HepG2 (cell line): ENCODE data around the gene AMIGO3. TPM values are rescaled to one million over a fixed set of nuclear protein-coding genes. Genes with fewer than 3 reads are reported as not detected.

Experiments used
- ATAC-seq: fragments of 200-7000 bp; cut with Tn5 transposase; 3 replicates; pipeline ENCODE4 v1.9.1; 2020; ENCODE audit warnings: mild to moderate bottlenecking, moderate library complexity
- BruUV-seq: library from RNA; stranded (reverse); fragments of 400-500 nt; replicated peaks from 2 replicates; lab custom pipeline; 2021; lab: Mats Ljungman, UMichigan
- CTCF ChIA-PET: fragments of 300-600 bp; formaldehyde crosslinking; extraction: SDS; loops from one replicate; lab custom pipeline; 2021; ENCODE audit warnings: low total read pairs, inconsistent platforms, low intra/inter-chr PET ratio; lab: Yijun Ruan, JAX
- POLR2A ChIA-PET: fragments of 350-600 bp; sonication (Branson Sonifier 250); formaldehyde crosslinking; loops from one replicate; lab custom pipeline; 2020; ENCODE audit warnings: antibody characterized with exemption, inconsistent platforms; lab: Yijun Ruan, JAX
- DNase-seq: peaks from one replicate; pipeline ENCODE4 v3.0.0-alpha.2; 2015; ENCODE audit warnings: low spot score
- FAIRE-seq: peaks from 3 replicates; lab custom pipeline; 2011; peaks lifted over from hg19 to GRCh38; lab: Jason Lieb, UNC
- H2AFZ ChIP-seq: one replicate; pipeline ENCODE4 v1.6.1; 2011; ENCODE audit warnings: low read length, inconsistent platforms
- H3K27ac ChIP-seq: fragments of 300-600 bp; 3 replicates; pipeline ENCODE4 v1.8.0; 2011; ENCODE audit warnings: mixed run types, mild to moderate bottlenecking, mixed read lengths, low read length, inconsistent platforms; ENCODE audit not compliant: insufficient read depth; ENCODE audit errors: extremely low read length
- H3K27me3 ChIP-seq, 2 experiments: fragments of 200-600 bp in 1 of 2; 2 replicates in 1 of 2; 3 replicates in 1 of 2; pipeline versions ENCODE4 v1.6.0 to v1.8.0; 2011; ENCODE audit warnings: low read length in 2 of 2, mild to moderate bottlenecking in 2 of 2, moderate library complexity in 2 of 2, inconsistent platforms in 1 of 2; ENCODE audit not compliant: insufficient read depth in 2 of 2, control insufficient read depth in 1 of 2
- H3K36me3 ChIP-seq, 2 experiments: fragments of 200-600 bp in 1 of 2; replicated peaks in 1 of 2; 2 replicates in 1 of 2; 3 replicates in 1 of 2; pipeline versions ENCODE4 v1.5.1 to v1.8.0; 2011; ENCODE audit warnings: low read length in 2 of 2, inconsistent platforms in 1 of 2; ENCODE audit not compliant: insufficient read depth in 2 of 2, control insufficient read depth in 1 of 2
- H3K4me1 ChIP-seq: 2 replicates; pipeline ENCODE4 v1.5.1; 2012; ENCODE audit warnings: low read length, inconsistent platforms; ENCODE audit not compliant: insufficient read depth
- H3K4me2 ChIP-seq: 2 replicates; pipeline ENCODE4 v1.6.0; 2011; ENCODE audit warnings: low read depth, low read length, inconsistent platforms
- H3K4me3 ChIP-seq, 3 experiments: fragments of 200-600 bp in 1 of 3; sonication (generic), shearing (Covaris generic) in 1 of 3; replicated peaks in 1 of 3; 2 replicates each; pipeline ENCODE4 v1.5.1; 2011 to 2016; ENCODE audit warnings: low read length in 3 of 3, inconsistent platforms in 2 of 3, low read depth in 2 of 3, mild to moderate bottlenecking in 2 of 3, control low read depth in 1 of 3, mixed read lengths in 1 of 3; ENCODE audit not compliant: insufficient read depth in 1 of 3
- H3K79me2 ChIP-seq: one replicate; pipeline ENCODE4 v1.6.1; 2011; ENCODE audit warnings: low read length, inconsistent platforms; ENCODE audit not compliant: insufficient read depth
- H3K9ac ChIP-seq: 2 replicates; pipeline ENCODE4 v1.6.0; 2011; ENCODE audit warnings: mild to moderate bottlenecking, low read depth, low read length, inconsistent platforms; ENCODE audit not compliant: insufficient read depth
- H3K9me3 ChIP-seq: 2 replicates; pipeline ENCODE4 v1.5.1; 2012; ENCODE audit warnings: mild to moderate bottlenecking, low read length
- H4K20me1 ChIP-seq: 2 replicates; pipeline ENCODE4 v1.6.0; 2011; ENCODE audit warnings: inconsistent platforms, mild to moderate bottlenecking, low read length, moderate library complexity; ENCODE audit not compliant: insufficient read depth
- ATAD3A ChIP-seq: sonication (generic); formaldehyde crosslinking; IDR thresholded peaks from 2 replicates; pipeline ENCODE4 v1.4.0; 2020; ENCODE audit warnings: missing genetic modification reagents
- MXI1 ChIP-seq: IDR thresholded peaks from 3 replicates; pipeline ENCODE4 v1.6.1; 2012; ENCODE audit warnings: low read depth, low read length, inconsistent platforms, borderline replicate concordance
- NFYB ChIP-seq: sonication (generic); formaldehyde crosslinking; IDR thresholded peaks from 2 replicates; pipeline ENCODE4 v1.4.0; 2020; ENCODE audit warnings: missing genetic modification reagents
- ZNF121 ChIP-seq: sonication (generic); formaldehyde crosslinking; IDR thresholded peaks from 2 replicates; pipeline ENCODE4 v1.5.0; 2020; ENCODE audit warnings: mild to moderate bottlenecking, missing genetic modification reagents
- ZNF598 ChIP-seq: sonication (generic); formaldehyde crosslinking; IDR thresholded peaks from 2 replicates; pipeline ENCODE4 v1.5.1; 2020; ENCODE audit warnings: mild to moderate bottlenecking, missing genetic modification reagents, borderline replicate concordance
- WGBS: methylation state at CpG from one replicate; pipeline ENCODE4 v1.1.6; 2017; ENCODE audit warnings: low lambda C conversion rate; 5-methylcytosine and 5-hydroxymethylcytosine counted together
- in situ Hi-C: cut with HindIII; loops from 2 replicates; pipeline ENCODE4 v1.10.0; 2017; ENCODE audit warnings: low pct_unique_long_range_greater_than_20kb; ENCODE audit not compliant: extremely low pct_ligation_motif_present
- intact Hi-C: fragments of 100-400 bp; cut with micrococcal nuclease; formaldehyde crosslinking; loops from one replicate; pipeline ENCODE4 v1.10.0; 2022; ENCODE audit not compliant: unreplicated experiment
- polyA plus RNA-seq, 8 experiments: library from polyadenylated mRNA; depleted of rRNA in 3 of 8; stranded (reverse) in 7 of 8; unstranded in 1 of 8; fragments of >200 nt; fragmentation: Illumina TruSeq in 4 of 8; extraction: Trizol in 4 of 8; gene quantifications; 2 replicates each; pipeline versions ENCODE4 v1.2.1 to v1.2.3, GENCODE V29; 2011 to 2016; ENCODE audit warnings: low read depth in 4 of 8, missing spikeins in 1 of 8, mixed read lengths in 1 of 8; ENCODE audit not compliant: insufficient read depth in 1 of 8
- total RNA-seq, 5 experiments: library from RNA; depleted of rRNA; stranded (reverse); fragments of >200 nt; fragmentation: Illumina TruSeq; extraction: Trizol; gene quantifications; 2 replicates each; pipeline ENCODE4 v1.2.3, GENCODE V29; 2016; ENCODE audit warnings: low read depth in 1 of 5

AMIGO3 gene
- total and polyA plus RNA-seq, 2 of the 13 experiments (the other 11 are each of a cell fraction or from before 2014, with no cell fraction given) = 0.35 TPM; not detected in 1

- ChIA-PET CTCF (no interaction called here), POLR2A (no interaction called here)
- H3K4me2 ChIP-seq = no peak overlapping the region
- intact Hi-C loops (no loop called here), in situ Hi-C loops (no loop called here)
- no peak for TF ChIP-seq MXI1
- no peak for TF ChIP-seq NFYB (CRISPR knock-in tag)
- no peak for TF ChIP-seq ZNF598
- H3K4me1 ChIP-seq = peaks cover 23% of the 10 kb centered on the region
- no peak overlapping the region for H3K4me3 ChIP-seq
- WGBS = 100% methylated on average over 5 of the region's 5 CpGs
- no peak overlapping the region for H3K27ac ChIP-seq
- no peaks in the 10 kb centered on the region for H3K79me2 ChIP-seq
- DNase-seq (no peak), ATAC-seq (no peak), FAIRE-seq (no peak)
- no peaks in the 10 kb centered on the region for H4K20me1 ChIP-seq
- no peaks in the 10 kb centered on the region for H3K9me3 ChIP-seq
- no peaks in the 10 kb centered on the region for H3K27me3 ChIP-seq
- no TSS peak for BruUV-seq
- no peak overlapping the region for H2AFZ ChIP-seq
- H3K9ac ChIP-seq = no peak overlapping the region
- H3K36me3 ChIP-seq = peaks cover 9% of the 10 kb centered on the region in 2 experiments; a peak in 4 of 5 replicates
Observed at GRCh38 chr3:49711489-49711888, 8.0 kb downstream of the AMIGO3 start.

- Histone ChIP-seq H3K4me1 (peaks cover 23% of the 10 kb centered on the region), H2AFZ (no peak overlapping the region), H3K27me3 (no peaks in the 10 kb centered on the region; a peak in 1 of 5 replicates), H3K9me3 (no peaks in the 10 kb centered on the region), H3K4me3 (no peak overlapping the region), H3K4me2 (no peak overlapping the region), H3K27ac (no peak overlapping the region), H4K20me1 (no peaks in the 10 kb centered on the region), H3K36me3 (peaks cover 11 to 20% of the 10 kb centered on the region in 2 experiments; a peak in 4 of 5 replicates), H3K79me2 (no peaks in the 10 kb centered on the region), H3K9ac (no peak overlapping the region)
- in situ Hi-C loops (no loop called here), intact Hi-C loops (no loop called here)
- no TSS peak for BruUV-seq
- ChIA-PET CTCF (no interaction called here), POLR2A (no interaction called here)
- DNase-seq = no peak
- TF ChIP-seq ZNF121 (CRISPR knock-in tag) = 0 out of 2 replicates have a peak, but pooled peaks have one; percentile 35
- TF ChIP-seq ATAD3A (CRISPR knock-in tag) = no peak
- ATAC-seq = no peak
- FAIRE-seq = no peak
- 95% methylated on average over 8 of the region's 8 CpGs for WGBS
Observed at GRCh38 chr3:49709852-49710251, 9.6 kb downstream of the AMIGO3 start.
